HepG2 (cell line): Measurements from ENCODE around the gene CEP250. TPM values are rescaled to one million over a fixed set of nuclear protein-coding genes. Genes with fewer than 3 reads are reported as not detected.

Experiments
- ATAC-seq: fragments of 200-7000 bp; cut with Tn5 transposase; 3 replicates; pipeline ENCODE4 v1.9.1; 2020; ENCODE audit warnings: mild to moderate bottlenecking, moderate library complexity
- BruUV-seq: library from RNA; stranded (reverse); fragments of 400-500 nt; replicated peaks from 2 replicates; lab custom pipeline; 2021; lab: Mats Ljungman, UMichigan
- CTCF ChIA-PET: fragments of 300-600 bp; formaldehyde crosslinking; extraction: SDS; loops from one replicate; lab custom pipeline; 2021; ENCODE audit warnings: low total read pairs, inconsistent platforms, low intra/inter-chr PET ratio; lab: Yijun Ruan, JAX
- POLR2A ChIA-PET: fragments of 350-600 bp; sonication (Branson Sonifier 250); formaldehyde crosslinking; loops from one replicate; lab custom pipeline; 2020; ENCODE audit warnings: antibody characterized with exemption, inconsistent platforms; lab: Yijun Ruan, JAX
- DNase-seq: peaks from one replicate; pipeline ENCODE4 v3.0.0-alpha.2; 2015; ENCODE audit warnings: low spot score
- FAIRE-seq: peaks from 3 replicates; lab custom pipeline; 2011; peaks lifted over from hg19 to GRCh38; lab: Jason Lieb, UNC
- H2AFZ ChIP-seq: one replicate; pipeline ENCODE4 v1.6.1; 2011; ENCODE audit warnings: low read length, inconsistent platforms
- H3K27ac ChIP-seq: fragments of 300-600 bp; 3 replicates; pipeline ENCODE4 v1.8.0; 2011; ENCODE audit warnings: mixed run types, mild to moderate bottlenecking, mixed read lengths, low read length, inconsistent platforms; ENCODE audit not compliant: insufficient read depth; ENCODE audit errors: extremely low read length
- H3K27me3 ChIP-seq, 2 experiments: fragments of 200-600 bp in 1 of 2; 2 replicates in 1 of 2; 3 replicates in 1 of 2; pipeline versions ENCODE4 v1.6.0 to v1.8.0; 2011; ENCODE audit warnings: low read length in 2 of 2, mild to moderate bottlenecking in 2 of 2, moderate library complexity in 2 of 2, inconsistent platforms in 1 of 2; ENCODE audit not compliant: insufficient read depth in 2 of 2, control insufficient read depth in 1 of 2
- H3K36me3 ChIP-seq, 2 experiments: fragments of 200-600 bp in 1 of 2; replicated peaks in 1 of 2; 2 replicates in 1 of 2; 3 replicates in 1 of 2; pipeline versions ENCODE4 v1.5.1 to v1.8.0; 2011; ENCODE audit warnings: low read length in 2 of 2, inconsistent platforms in 1 of 2; ENCODE audit not compliant: insufficient read depth in 2 of 2, control insufficient read depth in 1 of 2
- H3K4me1 ChIP-seq: 2 replicates; pipeline ENCODE4 v1.5.1; 2012; ENCODE audit warnings: low read length, inconsistent platforms; ENCODE audit not compliant: insufficient read depth
- H3K4me2 ChIP-seq: 2 replicates; pipeline ENCODE4 v1.6.0; 2011; ENCODE audit warnings: low read depth, low read length, inconsistent platforms
- H3K4me3 ChIP-seq, 3 experiments: fragments of 200-600 bp in 1 of 3; sonication (generic), shearing (Covaris generic) in 1 of 3; replicated peaks in 1 of 3; 2 replicates each; pipeline ENCODE4 v1.5.1; 2011 to 2016; ENCODE audit warnings: low read length in 3 of 3, inconsistent platforms in 2 of 3, low read depth in 2 of 3, mild to moderate bottlenecking in 2 of 3, control low read depth in 1 of 3, mixed read lengths in 1 of 3; ENCODE audit not compliant: insufficient read depth in 1 of 3
- H3K79me2 ChIP-seq: one replicate; pipeline ENCODE4 v1.6.1; 2011; ENCODE audit warnings: low read length, inconsistent platforms; ENCODE audit not compliant: insufficient read depth
- H3K9ac ChIP-seq: 2 replicates; pipeline ENCODE4 v1.6.0; 2011; ENCODE audit warnings: mild to moderate bottlenecking, low read depth, low read length, inconsistent platforms; ENCODE audit not compliant: insufficient read depth
- H3K9me3 ChIP-seq: 2 replicates; pipeline ENCODE4 v1.5.1; 2012; ENCODE audit warnings: mild to moderate bottlenecking, low read length
- H4K20me1 ChIP-seq: 2 replicates; pipeline ENCODE4 v1.6.0; 2011; ENCODE audit warnings: inconsistent platforms, mild to moderate bottlenecking, low read length, moderate library complexity; ENCODE audit not compliant: insufficient read depth
- HES4 ChIP-seq: sonication (generic); formaldehyde crosslinking; IDR thresholded peaks from 2 replicates; pipeline ENCODE4 v1.9.0; 2021; ENCODE audit warnings: mild to moderate bottlenecking, missing genetic modification reagents, borderline replicate concordance
- RBFOX2 ChIP-seq: fragments of 200-400 bp; formaldehyde crosslinking; IDR thresholded peaks from 2 replicates; pipeline ENCODE4 v1.6.1; 2017; ENCODE audit warnings: low read depth, mild to moderate bottlenecking, low read length
- TCF12 ChIP-seq, 2 experiments: fragments of 450-650 bp in 1 of 2; sonication (generic) in 1 of 2; formaldehyde crosslinking in 1 of 2; IDR thresholded peaks; 2 replicates each; pipeline versions ENCODE4 v1.6.1 to v1.8.0; 2017 to 2022; ENCODE audit warnings: antibody characterized with exemption in 1 of 2, mild to moderate bottlenecking in 1 of 2, missing genetic modification reagents in 1 of 2, moderate library complexity in 1 of 2
- ZNF180 ChIP-seq: sonication (generic); formaldehyde crosslinking; IDR thresholded peaks from 2 replicates; pipeline ENCODE4 v1.4.0; 2020; ENCODE audit warnings: low read depth, missing genetic modification reagents, borderline replicate concordance
- ZSCAN30 ChIP-seq: sonication (generic); formaldehyde crosslinking; IDR thresholded peaks from 2 replicates; pipeline ENCODE4 v1.5.0; 2020; ENCODE audit warnings: mild to moderate bottlenecking, missing genetic modification reagents
- WGBS: methylation state at CpG from one replicate; pipeline ENCODE4 v1.1.6; 2017; ENCODE audit warnings: low lambda C conversion rate; 5-methylcytosine and 5-hydroxymethylcytosine counted together
- in situ Hi-C: cut with HindIII; loops from 2 replicates; pipeline ENCODE4 v1.10.0; 2017; ENCODE audit warnings: low pct_unique_long_range_greater_than_20kb; ENCODE audit not compliant: extremely low pct_ligation_motif_present
- intact Hi-C: fragments of 100-400 bp; cut with micrococcal nuclease; formaldehyde crosslinking; loops from one replicate; pipeline ENCODE4 v1.10.0; 2022; ENCODE audit not compliant: unreplicated experiment
- polyA plus RNA-seq, 8 experiments: library from polyadenylated mRNA; depleted of rRNA in 3 of 8; stranded (reverse) in 7 of 8; unstranded in 1 of 8; fragments of >200 nt; fragmentation: Illumina TruSeq in 4 of 8; extraction: Trizol in 4 of 8; gene quantifications; 2 replicates each; pipeline versions ENCODE4 v1.2.1 to v1.2.3, GENCODE V29; 2011 to 2016; ENCODE audit warnings: low read depth in 4 of 8, missing spikeins in 1 of 8, mixed read lengths in 1 of 8; ENCODE audit not compliant: insufficient read depth in 1 of 8
- total RNA-seq, 5 experiments: library from RNA; depleted of rRNA; stranded (reverse); fragments of >200 nt; fragmentation: Illumina TruSeq; extraction: Trizol; gene quantifications; 2 replicates each; pipeline ENCODE4 v1.2.3, GENCODE V29; 2016; ENCODE audit warnings: low read depth in 1 of 5
- TF ChIP-seq, protein P1 (sequence below): sonication (generic); formaldehyde crosslinking; IDR thresholded peaks from 2 replicates; pipeline ENCODE4 v1.4.0; 2020; ENCODE audit warnings: missing genetic modification reagents, borderline replicate concordance
- TF ChIP-seq, protein P2 (sequence below): sonication (generic); formaldehyde crosslinking; IDR thresholded peaks from 2 replicates; pipeline ENCODE4 v1.9.0; 2022; ENCODE audit warnings: missing genetic modification reagents, mild to moderate bottlenecking, borderline replicate concordance

Gene CEP250
- total and polyA plus RNA-seq, 2 of the 13 experiments (the other 11 are each of a cell fraction or from before 2014, with no cell fraction given): 28.8 to 55.3 TPM

DNA sequence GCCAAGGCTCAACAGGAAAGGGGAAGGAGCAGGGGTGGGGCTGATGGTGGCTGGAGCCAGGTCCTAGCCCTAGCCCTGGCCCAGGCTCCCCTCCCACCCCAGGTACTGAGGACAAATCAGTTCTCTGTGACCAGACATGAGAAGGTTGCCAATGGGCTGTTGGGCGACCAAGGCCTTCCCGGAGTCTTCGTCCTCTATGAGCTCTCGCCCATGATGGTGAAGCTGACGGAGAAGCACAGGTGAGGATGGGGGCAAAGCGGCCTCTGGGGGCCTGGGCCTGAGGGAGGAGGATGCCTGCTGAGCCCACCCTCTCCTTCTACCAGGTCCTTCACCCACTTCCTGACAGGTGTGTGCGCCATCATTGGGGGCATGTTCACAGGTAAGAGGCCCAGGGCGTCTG is 101.5 kb downstream of the CEP250 start:
- H3K27me3 ChIP-seq: no peaks in the 10 kb centered on the region
- ChIA-PET POLR2A (no interaction called here), CTCF (no interaction called here)
- intact Hi-C loops (no loop called here), in situ Hi-C loops (no loop called here)
- H3K79me2 ChIP-seq: no peaks in the 10 kb centered on the region
- no peaks in the 10 kb centered on the region for H3K9me3 ChIP-seq
- H4K20me1 ChIP-seq: no peaks in the 10 kb centered on the region
- no TSS peak for BruUV-seq
- ATAC-seq: no peak
- H3K36me3 ChIP-seq: peaks cover 32 to 64% of the 10 kb centered on the region in 2 experiments
- H3K9ac ChIP-seq: no peak overlapping the region
- no peak overlapping the region for H2AFZ ChIP-seq
- FAIRE-seq: no peak
- TF ChIP-seq HES4 (CRISPR knock-in tag) (0 out of 2 replicates have a peak, but pooled peaks have one; percentile 50), RBFOX2 (0 out of 2 replicates have a peak, but pooled peaks have one; percentile 16), TCF12 (IDR thresholded peaks at IDR 0.05) (no peak), TCF12 (CRISPR knock-in tag; IDR thresholded peaks at IDR 0.05) (no peak)
- TF ChIP-seq, protein P1, sequence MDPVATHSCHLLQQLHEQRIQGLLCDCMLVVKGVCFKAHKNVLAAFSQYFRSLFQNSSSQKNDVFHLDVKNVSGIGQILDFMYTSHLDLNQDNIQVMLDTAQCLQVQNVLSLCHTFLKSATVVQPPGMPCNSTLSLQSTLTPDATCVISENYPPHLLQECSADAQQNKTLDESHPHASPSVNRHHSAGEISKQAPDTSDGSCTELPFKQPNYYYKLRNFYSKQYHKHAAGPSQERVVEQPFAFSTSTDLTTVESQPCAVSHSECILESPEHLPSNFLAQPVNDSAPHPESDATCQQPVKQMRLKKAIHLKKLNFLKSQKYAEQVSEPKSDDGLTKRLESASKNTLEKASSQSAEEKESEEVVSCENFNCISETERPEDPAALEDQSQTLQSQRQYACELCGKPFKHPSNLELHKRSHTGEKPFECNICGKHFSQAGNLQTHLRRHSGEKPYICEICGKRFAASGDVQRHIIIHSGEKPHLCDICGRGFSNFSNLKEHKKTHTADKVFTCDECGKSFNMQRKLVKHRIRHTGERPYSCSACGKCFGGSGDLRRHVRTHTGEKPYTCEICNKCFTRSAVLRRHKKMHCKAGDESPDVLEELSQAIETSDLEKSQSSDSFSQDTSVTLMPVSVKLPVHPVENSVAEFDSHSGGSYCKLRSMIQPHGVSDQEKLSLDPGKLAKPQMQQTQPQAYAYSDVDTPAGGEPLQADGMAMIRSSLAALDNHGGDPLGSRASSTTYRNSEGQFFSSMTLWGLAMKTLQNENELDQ (CRISPR knock-in tag): no peak
- H3K4me2 ChIP-seq: no peak overlapping the region
- no peak overlapping the region for H3K27ac ChIP-seq
- H3K4me1 ChIP-seq: peaks cover 9% of the 10 kb centered on the region; the same call in 1 of the 2 replicates
- H3K4me3 ChIP-seq: no peak overlapping the region
- 97% methylated on average over 8 of the region's 8 CpGs for WGBS
- DNase-seq: no peak

DNA sequence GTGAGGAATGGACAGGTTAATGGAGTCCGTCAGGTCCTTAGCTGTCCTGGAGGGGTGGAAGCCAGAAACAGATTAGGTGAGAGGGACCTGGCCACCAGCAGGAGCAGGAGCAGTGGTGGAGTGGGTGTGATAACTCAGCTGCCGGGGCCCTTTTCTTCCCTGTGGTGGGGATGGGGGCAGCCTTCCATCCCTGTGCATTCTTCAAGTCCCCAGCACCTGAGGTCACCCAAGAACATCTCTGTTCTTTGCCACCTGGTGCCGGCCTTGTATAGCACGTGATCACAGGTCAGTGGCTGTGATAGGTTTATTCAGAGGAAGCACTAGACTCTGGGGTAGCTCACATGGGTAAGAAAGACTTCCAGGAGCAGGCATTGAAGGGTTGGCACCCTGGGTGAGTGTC is 103.1 kb downstream of the CEP250 start:
- in situ Hi-C loops: no loop called here
- 94% methylated on average over 4 of the region's 4 CpGs for WGBS
- FAIRE-seq: no peak
- no peak overlapping the region for H3K27ac ChIP-seq
- CTCF ChIA-PET: no interaction called here
- H2AFZ ChIP-seq: no peak overlapping the region
- H3K36me3 ChIP-seq: peaks cover 24 to 52% of the 10 kb centered on the region in 2 experiments
- no peak overlapping the region for H3K4me3 ChIP-seq
- POLR2A ChIA-PET: interaction anchor here (0.9 to 1.5 kb wide), 3 partner anchors 17 to 91 kb away, joined by 3 to 5 read pairs (median 3); partner anchors contain the start of genes ERGIC3 and SPAG4
- BruUV-seq: no TSS peak
- no peak for ATAC-seq
- no peaks in the 10 kb centered on the region for H3K9me3 ChIP-seq
- H4K20me1 ChIP-seq: no peaks in the 10 kb centered on the region
- no peak overlapping the region for H3K9ac ChIP-seq
- peaks cover 9% of the 10 kb centered on the region; the same call in 1 of the 2 replicates for H3K4me1 ChIP-seq
- DNase-seq: no peak
- TF ChIP-seq, protein P2, sequence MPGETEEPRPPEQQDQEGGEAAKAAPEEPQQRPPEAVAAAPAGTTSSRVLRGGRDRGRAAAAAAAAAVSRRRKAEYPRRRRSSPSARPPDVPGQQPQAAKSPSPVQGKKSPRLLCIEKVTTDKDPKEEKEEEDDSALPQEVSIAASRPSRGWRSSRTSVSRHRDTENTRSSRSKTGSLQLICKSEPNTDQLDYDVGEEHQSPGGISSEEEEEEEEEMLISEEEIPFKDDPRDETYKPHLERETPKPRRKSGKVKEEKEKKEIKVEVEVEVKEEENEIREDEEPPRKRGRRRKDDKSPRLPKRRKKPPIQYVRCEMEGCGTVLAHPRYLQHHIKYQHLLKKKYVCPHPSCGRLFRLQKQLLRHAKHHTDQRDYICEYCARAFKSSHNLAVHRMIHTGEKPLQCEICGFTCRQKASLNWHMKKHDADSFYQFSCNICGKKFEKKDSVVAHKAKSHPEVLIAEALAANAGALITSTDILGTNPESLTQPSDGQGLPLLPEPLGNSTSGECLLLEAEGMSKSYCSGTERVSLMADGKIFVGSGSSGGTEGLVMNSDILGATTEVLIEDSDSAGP: 0 out of 2 replicates have a peak, but pooled peaks have one; percentile 8
- TF ChIP-seq ZSCAN30 (CRISPR knock-in tag) (no peak), ZNF180 (CRISPR knock-in tag) (no peak)
- intact Hi-C loops: no loop called here
- H3K4me2 ChIP-seq: no peak overlapping the region
- H3K79me2 ChIP-seq: no peaks in the 10 kb centered on the region
- no peaks in the 10 kb centered on the region for H3K27me3 ChIP-seq
